ENCODE data around the gene CFAP43.
A peak's percentile ranks its signal among the peaks of the same experiment; 100 is the strongest.

DNA sequence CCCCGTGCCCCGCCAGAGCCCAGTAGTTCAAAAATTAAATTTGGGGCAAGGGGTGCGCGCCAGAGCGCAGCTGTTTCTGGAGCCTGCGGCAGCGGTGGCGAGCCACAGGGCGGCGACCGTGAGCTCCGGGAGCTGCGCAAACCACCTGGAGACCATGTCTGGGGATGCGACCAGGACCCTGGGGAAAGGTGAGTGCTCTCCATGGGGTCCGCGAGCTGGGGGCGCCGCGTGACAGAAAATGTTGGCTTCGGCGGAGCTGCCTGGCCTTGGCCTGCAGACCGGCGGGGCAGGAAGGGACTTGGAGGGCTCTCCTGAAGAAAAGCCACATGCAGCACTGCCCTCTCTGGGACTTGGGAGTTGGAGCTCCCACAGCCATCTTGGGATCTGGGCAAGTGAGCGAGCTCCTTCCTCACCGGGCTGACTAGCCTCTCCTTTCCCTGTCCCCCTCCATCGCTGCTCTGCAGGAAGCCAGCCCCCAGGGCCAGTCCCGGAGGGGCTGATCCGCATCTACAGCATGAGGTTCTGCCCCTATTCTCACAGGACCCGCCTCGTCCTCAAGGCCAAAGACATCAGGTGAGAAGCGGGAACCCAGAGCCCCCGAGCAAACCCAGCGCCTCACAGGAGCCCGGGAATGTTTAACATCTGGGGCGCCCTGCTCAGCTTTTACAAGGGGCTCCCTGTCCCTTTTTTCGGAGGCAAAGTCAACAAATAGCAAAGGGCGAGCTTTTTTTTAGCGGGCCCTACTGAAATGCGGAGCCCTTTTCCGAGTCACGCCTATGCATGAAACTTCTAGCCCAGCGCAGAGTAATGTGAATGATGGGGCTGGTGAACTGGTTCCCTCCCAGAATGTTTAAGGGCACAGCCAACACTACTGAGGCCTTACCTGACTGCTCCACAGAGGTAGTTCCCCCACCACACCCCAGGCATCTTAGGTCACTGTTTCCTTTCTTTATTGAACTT lies 42.9 kb upstream of the CFAP43 start:
- peak; percentile 86 for TF ChIP-seq CTCF (IDR thresholded peaks at IDR 0.05)
- no peak for TF ChIP-seq EZH2 (IDR thresholded peaks at IDR 0.05; ENCODE audit: borderline replicate concordance, insufficient read depth, low read depth, low read length, poor library complexity, severe bottlenecking)
